CD4-positive, CD25-positive, alpha-beta regulatory T cell (primary cell): ENCODE results near the gene ABCA9. TPM values are rescaled to one million over a fixed set of nuclear protein-coding genes. Genes with fewer than 3 reads are reported as not detected.
"Not testable (repeated sequence)": the region's sequence is repeated elsewhere in the genome, so short reads cannot be mapped to it uniquely, and the experiment has no call there.

Experiments used
- ATAC-seq, 2 donors: fragments of 150-1000 bp; cut with Tn5 transposase; one replicate each; pipeline ENCODE4 v1.10.0; 2021; ENCODE audit warnings: low read depth in 2 of 2, moderate number of reproducible peaks in 2 of 2, moderate library complexity in 1 of 2
- DNase-seq, 3 donors: peaks; one replicate each; pipeline versions ENCODE4 v3.0.0 to v3.0.0-alpha.2; 2012 to 2022; ENCODE audit warnings: mixed read lengths in 1 of 3
- H3K27ac ChIP-seq: one replicate; pipeline ENCODE4 v1.7.0; 2013; ENCODE audit warnings: mild to moderate bottlenecking, low read length; ENCODE audit not compliant: insufficient read depth, poor library complexity, severe bottlenecking
- H3K27me3 ChIP-seq: one replicate; pipeline ENCODE4 v1.7.0; 2013; ENCODE audit warnings: low read length; ENCODE audit not compliant: control insufficient read depth, insufficient read depth
- H3K36me3 ChIP-seq: one replicate; pipeline ENCODE4 v1.7.0; 2013; ENCODE audit warnings: mild to moderate bottlenecking, low read length, moderate library complexity; ENCODE audit not compliant: control insufficient read depth, insufficient read depth
- H3K4me1 ChIP-seq: 2 replicates; pipeline ENCODE4 v1.7.0; 2013; ENCODE audit warnings: mild to moderate bottlenecking, low read length; ENCODE audit not compliant: insufficient read depth, control insufficient read depth, poor library complexity, severe bottlenecking
- H3K4me3 ChIP-seq: one replicate; pipeline ENCODE4 v1.7.0; 2013; ENCODE audit warnings: low read depth, mild to moderate bottlenecking, low read length, moderate library complexity
- H3K9me3 ChIP-seq, 2 experiments: 1 replicate in 1 of 2; 2 replicates in 1 of 2; pipeline ENCODE4 v1.7.0; 2013; ENCODE audit warnings: low read length in 2 of 2, mild to moderate bottlenecking in 1 of 2, moderate library complexity in 1 of 2; ENCODE audit not compliant: control insufficient read depth in 2 of 2
- H3K27ac Mint-ChIP-seq, 3 donors: one replicate each; pipeline ENCODE4 v1.8.0; 2020 to 2022; ENCODE audit warnings: mild to moderate bottlenecking in 3 of 3, mixed read lengths in 3 of 3, moderate library complexity in 2 of 3
- H3K27me3 Mint-ChIP-seq: one replicate; pipeline ENCODE4 v1.8.0; 2022; ENCODE audit warnings: mild to moderate bottlenecking, mixed read lengths
- H3K36me3 Mint-ChIP-seq: one replicate; pipeline ENCODE4 v1.8.0; 2020; ENCODE audit warnings: mixed read lengths
- H3K4me1 Mint-ChIP-seq, 4 donors: one replicate each; pipeline ENCODE4 v1.8.0; 2020 to 2022; ENCODE audit warnings: mixed read lengths in 4 of 4, mild to moderate bottlenecking in 1 of 4
- H3K4me3 Mint-ChIP-seq, 4 donors: one replicate each; pipeline ENCODE4 v1.8.0; 2020 to 2022; ENCODE audit warnings: mild to moderate bottlenecking in 4 of 4, mixed read lengths in 4 of 4, moderate library complexity in 3 of 4
- H3K9me3 Mint-ChIP-seq, 7 donors: one replicate each; pipeline ENCODE4 v1.8.0; 2020 to 2022; ENCODE audit warnings: mixed read lengths in 7 of 7, mild to moderate bottlenecking in 3 of 7, moderate library complexity in 2 of 7
- polyA plus RNA-seq, 4 donors: library from polyadenylated mRNA; unstranded; fragments of 300-500 nt; fragmentation: Illumina TruSeq; gene quantifications; one replicate each; pipeline ENCODE4 v1.2.3, GENCODE V29; 2021
- total RNA-seq: library from RNA; stranded (reverse); gene quantifications from one replicate; pipeline ENCODE4 v1.2.3, GENCODE V29; 2022

Gene ABCA9
- total and polyA plus RNA-seq, 5 donors from 2014 or later = not detected

GRCh38 chr17:68973098-68973846 is 87.5 kb downstream of the ABCA9 start:
- no peak for ATAC-seq

GRCh38 chr17:68972119-68972704 is 88.5 kb downstream of the ABCA9 start:
- Histone ChIP-seq H3K27me3 (peaks cover 2% of the 10 kb centered on the region), H3K9me3 (no peaks in the 10 kb centered on the region), H3K36me3 (no peaks in the 10 kb centered on the region), H3K27ac (no peak overlapping the region), H3K4me1 (no peaks in the 10 kb centered on the region), H3K4me3 (no peak overlapping the region)
- Mint-ChIP-seq H3K9me3 (peaks cover 0 to 3% (median 2%) of the 10 kb centered on the region in 7 donors), H3K4me3 (no peak overlapping the region), H3K27ac (no peak overlapping the region), H3K36me3 (no peaks in the 10 kb centered on the region), H3K27me3 (no peaks in the 10 kb centered on the region), H3K4me1 (no peaks in the 10 kb centered on the region)
- DNase-seq (no peak), ATAC-seq (no peak)

More at GRCh38 chr17:68973098-68973846, 87.5 kb downstream of the ABCA9 start:
- no peaks in the 10 kb centered on the region for H3K9me3 ChIP-seq
- no peaks in the 10 kb centered on the region for H3K36me3 ChIP-seq
- H3K4me3 Mint-ChIP-seq = no peak overlapping the region
- no peaks in the 10 kb centered on the region for H3K27me3 Mint-ChIP-seq
- no peak overlapping the region for H3K4me3 ChIP-seq
- no peaks in the 10 kb centered on the region for H3K36me3 Mint-ChIP-seq
- H3K4me1 ChIP-seq = no peaks in the 10 kb centered on the region
- no peaks in the 10 kb centered on the region for H3K4me1 Mint-ChIP-seq
- H3K27ac Mint-ChIP-seq = no peak overlapping the region
- DNase-seq = no peak
- no peak overlapping the region for H3K27ac ChIP-seq
- H3K9me3 Mint-ChIP-seq = peaks cover 0 to 3% (median 2%) of the 10 kb centered on the region in 7 donors
- H3K27me3 ChIP-seq = peaks cover 2% of the 10 kb centered on the region

GRCh38 chr17:68969101-68969500 is 91.6 kb downstream of the ABCA9 start:
- no peaks in the 10 kb centered on the region for H3K36me3 ChIP-seq
- ATAC-seq (no peak), DNase-seq (no peak)
- H3K9me3 Mint-ChIP-seq = peaks cover 0 to 4% (median 0%) of the 10 kb centered on the region in 7 donors
- H3K27ac Mint-ChIP-seq = no peak overlapping the region
- no peaks in the 10 kb centered on the region for H3K4me1 Mint-ChIP-seq
- no peak overlapping the region for H3K27ac ChIP-seq
- no peaks in the 10 kb centered on the region for H3K27me3 Mint-ChIP-seq
- H3K4me1 ChIP-seq = no peaks in the 10 kb centered on the region
- H3K4me3 ChIP-seq = no peak overlapping the region
- H3K4me3 Mint-ChIP-seq = no peak overlapping the region
- no peaks in the 10 kb centered on the region for H3K36me3 Mint-ChIP-seq
- H3K9me3 ChIP-seq = no peaks in the 10 kb centered on the region
- no peaks in the 10 kb centered on the region for H3K27me3 ChIP-seq

- Histone ChIP-seq H3K27me3 (no peaks in the 10 kb centered on the region), H3K4me1 (no peaks in the 10 kb centered on the region), H3K27ac (no peak overlapping the region), H3K9me3 (no peaks in the 10 kb centered on the region), H3K36me3 (no peaks in the 10 kb centered on the region), H3K4me3 (no peak overlapping the region)
- H3K27ac Mint-ChIP-seq = no peak overlapping the region
- H3K27me3 Mint-ChIP-seq = no peaks in the 10 kb centered on the region
- no peak overlapping the region for H3K4me3 Mint-ChIP-seq
- H3K9me3 Mint-ChIP-seq = peaks cover 0 to 4% (median 2%) of the 10 kb centered on the region in 7 donors
- H3K4me1 Mint-ChIP-seq = no peaks in the 10 kb centered on the region
- no peaks in the 10 kb centered on the region for H3K36me3 Mint-ChIP-seq
- ATAC-seq = no peak
- no peak for DNase-seq
These were observed 96.8 kb downstream of the ABCA9 start for GRCh38 chr17:68963958-68964357.

- Histone ChIP-seq H3K4me1 (no peaks in the 10 kb centered on the region), H3K9me3 (no peaks in the 10 kb centered on the region), H3K27ac (no peak overlapping the region), H3K36me3 (no peaks in the 10 kb centered on the region), H3K27me3 (no peaks in the 10 kb centered on the region), H3K4me3 (no peak overlapping the region)
- no peaks in the 10 kb centered on the region for H3K4me1 Mint-ChIP-seq
- H3K4me3 Mint-ChIP-seq = no peak overlapping the region
- no peaks in the 10 kb centered on the region for H3K27me3 Mint-ChIP-seq
- ATAC-seq = no peak
- H3K9me3 Mint-ChIP-seq = peaks cover 0 to 3% (median 2%) of the 10 kb centered on the region in 7 donors
- DNase-seq = no peak
- H3K36me3 Mint-ChIP-seq = no peaks in the 10 kb centered on the region
- no peak overlapping the region for H3K27ac Mint-ChIP-seq
These were observed 99.4 kb downstream of the ABCA9 start for GRCh38 chr17:68961214-68961882.

- not testable (repeated sequence) for H3K9me3 Mint-ChIP-seq, H3K4me1 ChIP-seq, ATAC-seq, H3K27ac Mint-ChIP-seq, H3K4me1 Mint-ChIP-seq, H3K9me3 ChIP-seq, DNase-seq, H3K27me3 ChIP-seq, H3K27ac ChIP-seq, H3K36me3 ChIP-seq, H3K36me3 Mint-ChIP-seq, H3K4me3 Mint-ChIP-seq, H3K4me3 ChIP-seq, H3K27me3 Mint-ChIP-seq
These were observed 101.6 kb downstream of the ABCA9 start for GRCh38 chr17:68959117-68959516.

- DNase-seq = peak in 1 of 3 donors; percentile 6
- H3K36me3 Mint-ChIP-seq = no peaks in the 10 kb centered on the region
- H3K4me3 Mint-ChIP-seq = no peak overlapping the region
- ATAC-seq = no peak
- H3K36me3 ChIP-seq = no peaks in the 10 kb centered on the region
- no peaks in the 10 kb centered on the region for H3K9me3 ChIP-seq
- no peaks in the 10 kb centered on the region for H3K27me3 ChIP-seq
- H3K4me1 ChIP-seq = no peaks in the 10 kb centered on the region
- no peak overlapping the region for H3K4me3 ChIP-seq
- no peak overlapping the region for H3K27ac ChIP-seq
- peaks cover 0 to 2% (median 0%) of the 10 kb centered on the region in 7 donors for H3K9me3 Mint-ChIP-seq
- H3K27me3 Mint-ChIP-seq = no peaks in the 10 kb centered on the region
- no peak overlapping the region for H3K27ac Mint-ChIP-seq
- H3K4me1 Mint-ChIP-seq = no peaks in the 10 kb centered on the region
These were observed 102.8 kb downstream of the ABCA9 start for GRCh38 chr17:68957944-68958343.
